Stomach (tissue), 9 donors: Measurements from ENCODE around the gene FRAS1. TPM values are rescaled to one million over a fixed set of nuclear protein-coding genes. Genes with fewer than 3 reads are reported as not detected.

Experiments used
- DNase-seq, 2 donors: peaks; one replicate each; pipeline versions ENCODE4 v3.0.0 to v3.0.0-alpha.2; 2013 to 2019
- H3K27ac ChIP-seq, 5 donors: fragments of 200-600 bp in 4 of 5; sonication (generic) in 4 of 5; one replicate each; pipeline ENCODE4 v1.5.1; 2013 to 2019; ENCODE audit warnings: mild to moderate bottlenecking in 1 of 5, moderate library complexity in 1 of 5
- H3K27me3 ChIP-seq, 3 donors: fragments of 200-600 bp; sonication (generic); one replicate each; pipeline ENCODE4 v1.5.1; 2017 to 2019; ENCODE audit warnings: mixed run types in 1 of 3
- H3K36me3 ChIP-seq, 4 donors: fragments of 200-600 bp; sonication (generic); 1 replicate in 3 of 4; 2 replicates in 1 of 4; pipeline ENCODE4 v1.5.1; 2016 to 2019
- H3K4me1 ChIP-seq, 4 donors: fragments of 200-600 bp; sonication (generic); one replicate each; pipeline ENCODE4 v1.5.1; 2016 to 2019
- H3K4me3 ChIP-seq, 4 donors: fragments of 200-600 bp; sonication (generic) in 3 of 4; one replicate each; pipeline ENCODE4 v1.5.1; 2016 to 2019; ENCODE audit warnings: mild to moderate bottlenecking in 1 of 4
- H3K9me3 ChIP-seq, 4 donors: fragments of 200-600 bp; sonication (generic); one replicate each; pipeline ENCODE4 v1.5.1; 2016 to 2019
- EP300 ChIP-seq: sonication (generic); formaldehyde crosslinking; IDR thresholded peaks from one replicate; pipeline ENCODE4 v1.6.1; 2017; ENCODE audit warnings: antibody characterized with exemption
- POLR2A ChIP-seq, 4 donors: fragments of 450-650 bp; IDR thresholded peaks; one replicate each; pipeline ENCODE4 v1.6.1; 2016; ENCODE audit warnings: antibody characterized with exemption in 4 of 4, control low read depth in 2 of 4, mild to moderate bottlenecking in 1 of 4, moderate library complexity in 1 of 4
- POLR2AphosphoS5 ChIP-seq, 3 donors: sonication (generic); formaldehyde crosslinking; IDR thresholded peaks; one replicate each; pipeline ENCODE4 v1.6.1; 2016; ENCODE audit warnings: antibody characterized with exemption in 3 of 3
- WGBS, 5 donors: extraction: QIAGEN DNeasy Blood & Tissue Kit in 3 of 5; methylation state at CpG; one replicate each; pipeline versions ENCODE4 v1.1.5 to v1.1.7; 2013 to 2018; 5-methylcytosine and 5-hydroxymethylcytosine counted together
- intact Hi-C: fragments of 100-400 bp; cut with DNase I; formaldehyde crosslinking; loops from one replicate; pipeline ENCODE4 v1.15.1; 2023; ENCODE audit warnings: low total_unique reads
- polyA plus RNA-seq, 3 donors: library from polyadenylated mRNA; stranded (reverse); fragments of 200-250 nt; gene quantifications; one replicate each; pipeline ENCODE4 v1.2.3, GENCODE V29; 2013
- total RNA-seq, 5 donors: library from RNA; depleted of rRNA; stranded (reverse); fragments of >200 nt; gene quantifications; one replicate each; pipeline versions ENCODE4 v1.1.0 to v1.2.3, GENCODE V29; 2014 to 2016
- TF ChIP-seq, protein P1 (sequence below), 7 experiments: fragments of 450-650 bp in 4 of 7; fragments of 200-600 bp in 3 of 7; sonication (generic) in 3 of 7; IDR thresholded peaks; one replicate each; pipeline ENCODE4 v1.5.1; 2016 to 2019; ENCODE audit warnings: antibody characterized with exemption in 7 of 7, control low read depth in 2 of 7, mild to moderate bottlenecking in 1 of 7
- donor health status: healthy with polysubstance abuse.
- donor health status: Bipolar disorder and iron deficiency.
- donor health status: healthy.

FRAS1 gene
- total and polyA plus RNA-seq, 8 donors = under 0.01 to 12.7 (median 2.0) TPM

DNA sequence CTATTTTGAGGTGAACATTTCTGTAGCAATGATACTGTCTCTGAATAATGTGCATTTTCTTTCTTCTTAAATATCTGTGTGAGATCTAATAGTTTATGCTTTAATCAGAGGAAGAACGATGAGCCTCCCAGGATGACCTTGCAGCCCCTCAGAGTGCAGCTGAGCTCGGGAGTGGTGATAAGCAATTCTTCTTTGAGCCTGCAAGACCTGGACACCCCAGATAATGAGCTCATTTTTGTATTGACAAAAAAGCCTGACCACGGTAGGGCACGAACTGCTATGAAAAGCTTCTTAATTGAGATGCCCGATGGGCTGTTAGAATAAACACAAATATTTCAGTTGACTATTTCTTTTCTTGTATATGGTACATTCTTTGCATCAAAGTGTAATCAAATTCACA, 389.5 kb downstream of the FRAS1 start:
- H3K4me1 ChIP-seq = no peaks in the 10 kb centered on the region

DNA sequence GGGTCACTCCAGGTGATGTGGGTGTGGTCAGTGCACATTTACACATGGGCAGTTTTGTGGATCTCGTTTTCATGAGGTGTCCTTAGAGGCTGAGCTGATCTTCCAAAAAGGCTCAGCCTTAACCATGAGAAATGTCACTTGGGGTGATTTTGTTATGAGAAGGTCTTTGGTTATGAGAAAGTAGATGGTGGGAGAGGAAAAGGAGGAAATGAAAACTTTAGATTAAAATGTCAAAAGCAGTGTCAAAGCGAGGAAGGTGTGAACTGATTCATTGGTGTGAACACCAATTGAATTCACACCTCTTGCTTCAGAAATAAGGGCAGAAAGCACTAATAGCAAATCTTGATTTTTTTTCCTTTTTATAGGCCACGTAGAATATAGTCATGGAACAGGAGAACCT, 394.3 kb downstream of the FRAS1 start:
- Histone ChIP-seq H3K36me3 (no peaks in the 10 kb centered on the region), H3K4me3 (no peak overlapping the region), H3K27me3 (no peaks in the 10 kb centered on the region), H3K27ac (no peak overlapping the region), H3K9me3 (no peaks in the 10 kb centered on the region), H3K4me1 (no peaks in the 10 kb centered on the region)
- TF ChIP-seq POLR2AphosphoS5 (IDR thresholded peaks at IDR 0.05) = no peak
- TF ChIP-seq, protein P1, sequence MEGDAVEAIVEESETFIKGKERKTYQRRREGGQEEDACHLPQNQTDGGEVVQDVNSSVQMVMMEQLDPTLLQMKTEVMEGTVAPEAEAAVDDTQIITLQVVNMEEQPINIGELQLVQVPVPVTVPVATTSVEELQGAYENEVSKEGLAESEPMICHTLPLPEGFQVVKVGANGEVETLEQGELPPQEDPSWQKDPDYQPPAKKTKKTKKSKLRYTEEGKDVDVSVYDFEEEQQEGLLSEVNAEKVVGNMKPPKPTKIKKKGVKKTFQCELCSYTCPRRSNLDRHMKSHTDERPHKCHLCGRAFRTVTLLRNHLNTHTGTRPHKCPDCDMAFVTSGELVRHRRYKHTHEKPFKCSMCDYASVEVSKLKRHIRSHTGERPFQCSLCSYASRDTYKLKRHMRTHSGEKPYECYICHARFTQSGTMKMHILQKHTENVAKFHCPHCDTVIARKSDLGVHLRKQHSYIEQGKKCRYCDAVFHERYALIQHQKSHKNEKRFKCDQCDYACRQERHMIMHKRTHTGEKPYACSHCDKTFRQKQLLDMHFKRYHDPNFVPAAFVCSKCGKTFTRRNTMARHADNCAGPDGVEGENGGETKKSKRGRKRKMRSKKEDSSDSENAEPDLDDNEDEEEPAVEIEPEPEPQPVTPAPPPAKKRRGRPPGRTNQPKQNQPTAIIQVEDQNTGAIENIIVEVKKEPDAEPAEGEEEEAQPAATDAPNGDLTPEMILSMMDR (IDR thresholded peaks at IDR 0.05) = no peak
- TF ChIP-seq EP300 = no peak
- TF ChIP-seq POLR2A (IDR thresholded peaks at IDR 0.05) = no peak
- intact Hi-C loops = no loop called here
- no peak for DNase-seq
- WGBS, 5 donors = 57 to 73% (median 67%) methylated on average over 3 of the region's 3 CpGs

More for the DNA sequence above, 389.5 kb downstream of the FRAS1 start:
- no peak overlapping the region for H3K27ac ChIP-seq
- H3K4me3 ChIP-seq = no peak overlapping the region
- no peaks in the 10 kb centered on the region for H3K27me3 ChIP-seq
- TF ChIP-seq POLR2AphosphoS5 (IDR thresholded peaks at IDR 0.05) (no peak), EP300 (no peak), POLR2A (IDR thresholded peaks at IDR 0.05) (no peak)
- TF ChIP-seq, protein P1 (IDR thresholded peaks at IDR 0.05) = no peak
- no peaks in the 10 kb centered on the region for H3K9me3 ChIP-seq
- no peak for DNase-seq
- WGBS, 5 donors = 73 to 83% (median 75%) methylated on average over 5 of the region's 5 CpGs
- intact Hi-C loops = no loop called here
- H3K36me3 ChIP-seq = no peaks in the 10 kb centered on the region

GRCh38 chr4:78454016-78454415, 396.9 kb downstream of the FRAS1 start:
- 77 to 90% (median 80%) methylated on average over 3 of the region's 3 CpGs for WGBS, 5 donors
- Histone ChIP-seq H3K4me3 (no peak overlapping the region), H3K4me1 (no peaks in the 10 kb centered on the region), H3K36me3 (no peaks in the 10 kb centered on the region), H3K27me3 (no peaks in the 10 kb centered on the region), H3K9me3 (no peaks in the 10 kb centered on the region), H3K27ac (no peak overlapping the region)
- no peak for DNase-seq
- TF ChIP-seq POLR2AphosphoS5 (IDR thresholded peaks at IDR 0.05) (no peak), POLR2A (IDR thresholded peaks at IDR 0.05) (no peak), EP300 (no peak)
- TF ChIP-seq, protein P1 (IDR thresholded peaks at IDR 0.05) = no peak
- intact Hi-C loops = no loop called here

- TF ChIP-seq, protein P1 (IDR thresholded peaks at IDR 0.05) = no peak
- TF ChIP-seq EP300 = no peak
- no peak for TF ChIP-seq POLR2AphosphoS5 (IDR thresholded peaks at IDR 0.05)
- no peak for TF ChIP-seq POLR2A (IDR thresholded peaks at IDR 0.05)
- Histone ChIP-seq H3K4me1 (no peaks in the 10 kb centered on the region), H3K27ac (no peak overlapping the region), H3K36me3 (no peaks in the 10 kb centered on the region), H3K4me3 (no peak overlapping the region), H3K9me3 (no peaks in the 10 kb centered on the region), H3K27me3 (no peaks in the 10 kb centered on the region)
- 59 to 81% (median 67%) methylated on average over 3 of the region's 3 CpGs for WGBS, 5 donors
- no peak for DNase-seq
- intact Hi-C loops = no loop called here
These were observed 400.6 kb downstream of the FRAS1 start for GRCh38 chr4:78457751-78458150.
